ENCODE data around the gene UGGT2. TPM values are rescaled to one million over a fixed set of nuclear protein-coding genes. Genes with fewer than 3 reads are reported as not detected.

The UGGT2 gene
- total and polyA plus RNA-seq, 12 donors = 10.7 to 60.6 (median 21.9) TPM

GRCh38 chr13:95805921-95806320 is 247.3 kb downstream of the UGGT2 start:
- no peaks in the 10 kb centered on the region for H3K27me3 ChIP-seq
- intact Hi-C loops (cut with DNase I) = no loop called here
- H3K36me3 ChIP-seq (replicated peaks in 1 of 2) = no peaks in the 10 kb centered on the region
- no peak overlapping the region for H3K27ac ChIP-seq
- no peak for TF ChIP-seq POLR2A (IDR thresholded peaks at IDR 0.05)
- no peak for TF ChIP-seq CTCF (IDR thresholded peaks at IDR 0.05)
- no peaks in the 10 kb centered on the region for H3K4me1 ChIP-seq (replicated peaks in 1 of 2)
- H3K9me3 ChIP-seq (replicated peaks in 1 of 3) = peaks cover 0 to 17% (median 0%) of the 10 kb centered on the region in 3 donors
- H3K4me3 ChIP-seq = no peak overlapping the region
- DNase-seq = no peak

GRCh38 chr13:95801825-95802224 is 251.4 kb downstream of the UGGT2 start:
- WGBS, 4 donors = 96 to 99% (median 98%) methylated on average over 4 of the region's 4 CpGs
- Histone ChIP-seq H3K4me1 (replicated peaks in 1 of 2) (no peaks in the 10 kb centered on the region), H3K27me3 (no peaks in the 10 kb centered on the region), H3K27ac (no peak overlapping the region), H3K36me3 (replicated peaks in 1 of 2) (no peaks in the 10 kb centered on the region), H3K9me3 (replicated peaks in 1 of 3) (peaks cover 0 to 16% (median 0%) of the 10 kb centered on the region in 3 donors), H3K4me3 (no peak overlapping the region)
- TF ChIP-seq CTCF (IDR thresholded peaks at IDR 0.05) = no peak
- TF ChIP-seq POLR2A (IDR thresholded peaks at IDR 0.05) = no peak
- intact Hi-C loops (cut with DNase I) = no loop called here
- DNase-seq = no peak

- H3K27me3 ChIP-seq = no peaks in the 10 kb centered on the region
- H3K9me3 ChIP-seq (replicated peaks in 1 of 3) = peaks cover 0 to 7% (median 0%) of the 10 kb centered on the region in 3 donors
- TF ChIP-seq CTCF (IDR thresholded peaks at IDR 0.05) (no peak), POLR2A (IDR thresholded peaks at IDR 0.05) (no peak)
- intact Hi-C loops (cut with DNase I) = no loop called here
- H3K4me3 ChIP-seq = no peak overlapping the region
- 96 to 100% (median 100%) methylated on average over 1 of the region's 1 CpG for WGBS, 4 donors
- H3K27ac ChIP-seq = no peak overlapping the region
- no peaks in the 10 kb centered on the region for H3K4me1 ChIP-seq (replicated peaks in 1 of 2)
- no peak for DNase-seq
- no peaks in the 10 kb centered on the region for H3K36me3 ChIP-seq (replicated peaks in 1 of 2)
Measured at GRCh38 chr13:95800436-95800835, 252.8 kb downstream of the UGGT2 start.

GRCh38 chr13:95797016-95797415 is 256.2 kb downstream of the UGGT2 start:
- Histone ChIP-seq H3K27ac (no peak overlapping the region), H3K4me3 (no peak overlapping the region), H3K9me3 (replicated peaks in 1 of 3) (no peaks in the 10 kb centered on the region), H3K4me1 (replicated peaks in 1 of 2) (no peaks in the 10 kb centered on the region), H3K36me3 (replicated peaks in 1 of 2) (peaks cover 0 to 12% of the 10 kb centered on the region in 2 donors), H3K27me3 (no peaks in the 10 kb centered on the region)
- DNase-seq = no peak
- intact Hi-C loops (cut with DNase I) = no loop called here
- TF ChIP-seq CTCF (IDR thresholded peaks at IDR 0.05) (no peak), POLR2A (IDR thresholded peaks at IDR 0.05) (no peak)
- WGBS, 4 donors = 94 to 99% (median 95%) methylated on average over 2 of the region's 2 CpGs

All from adrenal gland (tissue), 12 donors.